GM18505 (cell line): ENCODE results near the gene ZNF333.

ENCODE experiments used
- ATAC-seq: cut with Tn5 transposase; IDR thresholded peaks from one replicate; pipeline ENCODE4 v1.9.1; 2021; ENCODE audit not compliant: unreplicated experiment
- POLR2A ChIP-seq: IDR thresholded peaks from 4 replicates; pipeline ENCODE4 v1.6.1; 2011; ENCODE audit warnings: borderline replicate concordance; ENCODE audit not compliant: insufficient read depth, insufficient read length; ENCODE audit errors: extremely low read depth

The ZNF333 gene

DNA sequence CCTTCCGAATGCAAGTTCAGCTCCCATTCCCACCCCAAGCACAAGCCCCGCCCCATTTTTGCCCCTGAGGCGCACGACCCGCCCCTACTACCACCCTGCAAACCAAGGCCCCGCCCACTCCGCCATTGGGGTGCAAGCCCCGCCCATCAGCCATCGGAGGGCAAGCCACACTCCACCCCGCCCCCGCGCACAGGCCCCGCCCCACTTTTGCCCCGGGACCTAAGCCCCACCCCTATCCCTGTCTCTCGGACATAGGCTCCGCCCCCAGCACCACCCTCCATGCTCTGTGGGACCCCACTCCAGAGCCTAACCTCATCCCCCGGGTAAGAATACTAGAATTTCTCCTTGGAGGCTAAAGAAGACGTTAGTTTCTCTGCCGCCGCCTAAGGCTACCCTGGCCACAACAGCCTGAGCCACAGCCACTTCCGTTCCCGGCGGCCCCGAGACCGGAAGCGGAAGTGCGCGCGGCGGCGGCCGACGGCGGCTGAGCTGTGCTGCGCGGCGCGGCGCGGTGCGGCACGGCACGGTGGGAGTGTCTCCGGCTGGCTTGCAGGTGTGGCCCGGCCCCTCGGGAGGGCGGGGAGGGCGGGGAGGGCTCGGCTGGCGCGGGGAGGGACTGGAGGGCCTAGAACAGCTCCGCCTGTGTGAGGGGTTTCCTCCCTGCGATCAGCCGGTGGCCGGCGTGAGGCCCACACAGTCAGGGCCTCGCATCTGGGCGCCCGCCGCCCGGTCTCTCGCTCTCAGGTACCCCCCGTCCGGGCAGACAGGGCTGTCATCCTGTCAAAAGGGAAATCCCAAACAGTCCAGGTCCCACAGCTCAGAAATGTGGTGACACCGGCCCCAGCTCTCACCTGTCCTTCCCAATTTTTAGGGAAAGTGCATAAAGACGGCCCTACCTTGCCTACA is at the start of gene ZNF333:
Gene ZNF333 (plus strand): TSS at position 451 of the 906 bp plus-strand sequence. CDS start 3,444 bp downstream, outside the sequence.
- ATAC-seq, result peak; percentile 90
- peak; percentile 96 for TF ChIP-seq POLR2A

DNA sequence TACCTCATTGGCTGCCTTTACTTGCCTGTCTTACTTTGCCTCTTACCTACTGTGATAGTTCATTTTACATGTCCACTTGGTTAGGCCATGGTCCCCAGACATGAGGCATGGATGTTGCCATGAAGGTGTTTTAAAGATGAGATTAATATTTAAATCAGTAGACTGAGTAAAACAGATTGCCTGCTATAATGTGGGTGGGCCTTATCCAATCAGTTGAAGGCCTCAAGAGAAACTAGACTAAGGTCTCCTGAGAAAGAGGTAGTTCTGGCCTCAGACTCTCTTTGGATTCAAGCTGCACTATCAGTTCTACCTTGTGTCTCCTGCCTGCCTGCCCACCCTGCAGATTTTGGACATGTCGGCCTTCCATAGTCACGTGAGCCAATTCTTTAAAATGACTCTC is 41.3 kb upstream of the ZNF333 start:
- no peak for ATAC-seq
- TF ChIP-seq POLR2A, result no peak

DNA sequence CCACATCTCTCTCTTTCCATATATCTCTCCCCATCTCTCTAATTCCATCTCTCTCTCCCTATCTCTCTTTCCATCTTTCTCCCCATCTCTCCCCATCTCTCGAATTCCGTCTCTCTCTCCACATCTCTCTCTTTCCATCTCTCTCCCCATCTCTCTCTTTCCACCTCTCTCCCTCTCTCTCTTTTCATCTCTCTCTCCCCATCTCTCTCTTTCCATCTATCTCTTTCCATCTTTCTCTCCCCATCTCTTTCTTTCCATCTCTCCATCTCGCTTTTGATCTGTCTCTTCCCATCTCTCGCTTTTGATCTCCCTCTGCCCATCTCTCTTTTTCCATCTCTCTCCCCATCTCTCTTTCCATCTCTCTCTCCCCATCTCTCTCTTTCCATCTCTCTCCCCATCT is 40.8 kb upstream of the ZNF333 start:
- TF ChIP-seq POLR2A, result no peak
- ATAC-seq, result no peak

DNA sequence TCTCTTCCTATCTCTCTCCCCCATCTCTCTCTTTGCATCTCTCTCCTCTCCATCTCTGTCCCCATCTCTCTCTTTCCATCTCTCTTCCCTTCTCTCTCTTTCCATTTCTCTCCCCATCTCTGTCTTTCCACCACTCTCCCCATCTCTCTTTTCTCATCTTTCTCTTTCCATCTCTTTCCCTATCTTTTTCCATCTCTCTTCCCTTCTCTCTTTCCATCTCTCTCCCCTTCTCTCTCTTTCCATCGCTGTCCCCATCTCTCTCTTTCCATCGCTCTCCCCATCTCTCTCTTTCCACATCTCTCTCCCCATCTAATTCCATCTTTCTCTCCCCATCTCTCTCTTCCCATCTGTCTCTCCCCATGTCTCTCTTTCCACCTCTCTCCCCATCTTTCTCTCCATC is 39.7 kb upstream of the ZNF333 start:
- TF ChIP-seq POLR2A, result no peak
- no peak for ATAC-seq

DNA sequence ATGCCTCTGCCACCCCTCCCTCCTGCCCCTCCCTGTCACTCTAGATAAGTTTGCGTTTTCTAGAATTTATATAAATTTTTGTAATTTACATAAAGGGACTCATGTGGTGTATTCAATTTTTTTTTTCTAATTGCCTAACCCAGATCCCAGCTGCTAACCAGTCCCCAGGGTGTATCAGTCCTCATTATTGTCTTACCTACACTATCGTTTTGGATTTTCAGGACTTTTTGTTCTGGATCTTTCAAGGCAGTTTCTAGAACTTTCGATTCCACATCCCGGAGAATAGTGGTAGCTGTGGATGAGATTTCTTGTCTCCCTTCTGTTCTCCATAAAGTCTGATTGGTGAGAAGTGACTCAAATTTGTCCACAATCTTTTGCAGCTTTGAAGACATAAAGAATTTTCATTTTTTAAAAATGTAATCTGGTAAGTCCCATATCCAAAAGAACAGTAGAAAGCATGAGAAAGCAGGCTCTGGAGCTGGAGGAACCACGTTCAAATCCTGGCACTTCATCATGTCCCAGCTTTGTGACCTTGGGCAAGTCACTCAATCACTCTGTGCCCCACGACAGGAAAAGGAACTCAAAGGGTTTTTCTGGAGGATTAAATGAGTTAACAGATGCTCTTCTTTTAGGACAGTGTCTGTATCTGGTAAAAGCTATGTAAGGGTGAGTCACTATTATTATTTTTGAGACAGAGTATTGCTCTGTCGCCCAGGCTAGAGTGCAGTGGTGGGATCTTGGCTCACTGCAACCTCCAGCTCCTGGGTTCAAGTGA is 34.9 kb upstream of the ZNF333 start:
- no peak for ATAC-seq
- no peak for TF ChIP-seq POLR2A

DNA sequence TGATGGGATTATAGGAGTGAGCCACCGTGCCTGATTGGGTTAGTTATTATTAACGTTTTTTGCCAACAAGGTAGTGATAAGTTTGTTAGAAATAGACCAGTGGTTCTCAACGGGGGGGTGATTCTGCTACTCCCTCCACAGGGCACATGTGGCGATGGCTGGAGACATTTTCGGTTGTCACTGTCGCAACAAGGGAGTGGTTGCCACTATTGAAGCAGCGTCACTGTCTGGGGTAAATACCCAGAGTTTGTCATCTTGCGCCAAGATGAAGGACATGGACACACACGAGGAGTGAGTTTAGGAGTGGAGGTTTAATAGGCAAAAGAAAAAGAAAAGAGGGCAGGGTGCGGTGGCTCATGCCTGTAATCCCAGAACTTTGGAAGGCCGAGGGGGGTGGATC is 34.1 kb upstream of the ZNF333 start:
- no peak for ATAC-seq
- no peak for TF ChIP-seq POLR2A

DNA sequence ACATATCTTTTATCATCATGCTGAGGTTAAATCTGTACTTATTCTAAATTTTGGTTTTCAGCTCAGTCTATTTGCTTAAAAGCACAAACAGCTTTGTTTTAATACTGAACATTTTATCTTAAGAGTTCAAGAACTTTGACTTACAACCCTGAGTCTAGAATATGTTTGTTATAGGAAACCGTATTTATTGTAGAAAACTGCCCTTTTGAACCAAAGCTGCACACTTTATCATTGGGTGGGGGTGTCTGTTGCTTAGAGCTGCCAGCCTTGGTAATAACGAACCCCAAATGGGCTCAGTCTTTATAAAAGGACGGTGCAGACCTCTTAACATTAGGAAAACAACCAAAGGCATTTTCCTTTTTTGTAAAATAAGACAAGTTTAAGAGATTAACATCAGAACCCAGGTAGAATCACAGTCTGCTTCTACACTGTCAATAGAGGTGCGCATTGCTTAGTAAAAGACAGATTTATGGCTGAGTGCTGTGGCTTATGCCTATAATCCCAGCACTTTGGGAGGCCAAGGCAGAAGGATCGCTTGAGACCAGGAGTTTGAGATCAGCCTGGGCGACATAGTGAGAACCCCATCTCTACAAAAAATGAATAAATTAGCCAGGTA is 29.9 kb upstream of the ZNF333 start:
- no peak for ATAC-seq

DNA sequence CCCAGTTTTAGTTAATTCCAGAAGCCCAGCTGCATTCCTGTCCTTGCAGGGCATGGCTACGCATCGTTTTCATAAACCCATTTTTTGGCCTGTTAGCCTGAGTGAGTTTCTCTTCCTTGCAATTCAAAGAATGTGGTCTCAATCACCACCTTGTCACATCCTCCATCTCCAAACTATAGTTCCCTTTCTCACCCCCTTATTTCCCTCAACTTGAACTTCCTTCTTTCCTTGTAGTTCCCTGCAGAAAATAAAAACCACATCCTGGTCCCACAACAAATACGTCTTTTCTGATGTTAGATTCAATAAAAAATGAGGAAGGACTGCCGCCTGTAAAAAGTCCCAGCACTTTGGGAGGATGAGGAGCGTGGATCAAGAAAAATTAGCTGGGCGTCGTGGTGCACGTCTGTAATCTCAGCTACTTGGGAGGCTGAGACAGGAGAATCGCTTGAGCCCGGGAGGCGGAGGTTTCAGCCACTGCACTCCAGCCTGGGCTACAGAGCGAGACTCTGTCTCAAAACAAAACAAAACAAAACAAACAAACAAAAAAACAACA is 28.4 kb upstream of the ZNF333 start:
- no peak for ATAC-seq
- TF ChIP-seq POLR2A, result no peak

More for the DNA sequence above, 29.9 kb upstream of the ZNF333 start:
- TF ChIP-seq POLR2A, result no peak

DNA sequence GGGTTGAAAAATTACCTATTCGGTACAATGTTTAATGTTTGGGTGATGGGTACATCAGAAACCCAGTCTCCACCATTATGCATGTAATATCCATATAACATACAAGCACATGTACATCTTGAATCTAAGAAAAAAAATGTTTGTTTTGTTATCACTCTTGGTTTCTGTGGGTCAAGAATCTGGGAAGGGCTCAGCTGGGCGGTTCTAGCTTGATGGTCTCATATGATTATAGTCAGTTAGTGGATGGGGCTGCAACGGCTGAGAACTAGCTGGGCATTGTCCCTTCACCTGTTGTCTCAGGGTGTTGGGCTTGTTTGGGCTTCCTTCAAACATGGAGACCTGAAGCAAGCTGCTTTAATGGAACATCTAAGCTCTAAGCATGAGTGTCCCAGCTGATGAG is 19.9 kb upstream of the ZNF333 start:
- no peak for TF ChIP-seq POLR2A

DNA sequence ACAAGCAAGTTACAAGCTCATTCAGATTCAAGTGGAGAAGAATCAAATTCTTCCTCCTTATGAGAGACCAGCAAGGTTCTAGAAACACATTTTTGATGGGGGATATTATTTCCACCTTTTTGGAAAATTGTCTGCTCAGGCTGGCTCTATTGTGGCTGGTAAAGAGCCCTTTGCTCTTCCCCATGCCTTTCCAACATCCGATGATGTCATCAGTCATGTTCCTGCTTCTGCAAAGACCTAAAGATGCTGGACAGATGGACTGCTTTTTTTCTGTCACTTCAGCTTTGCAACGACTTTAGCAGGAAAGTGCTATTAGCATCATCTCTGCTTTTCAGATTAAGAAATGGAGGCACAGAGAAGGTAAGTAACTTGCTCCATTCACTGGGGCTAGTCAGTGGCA is 19.4 kb upstream of the ZNF333 start:
- ATAC-seq, result no peak
- TF ChIP-seq POLR2A, result no peak

More for the DNA sequence above, 19.9 kb upstream of the ZNF333 start:
- ATAC-seq, result no peak

DNA sequence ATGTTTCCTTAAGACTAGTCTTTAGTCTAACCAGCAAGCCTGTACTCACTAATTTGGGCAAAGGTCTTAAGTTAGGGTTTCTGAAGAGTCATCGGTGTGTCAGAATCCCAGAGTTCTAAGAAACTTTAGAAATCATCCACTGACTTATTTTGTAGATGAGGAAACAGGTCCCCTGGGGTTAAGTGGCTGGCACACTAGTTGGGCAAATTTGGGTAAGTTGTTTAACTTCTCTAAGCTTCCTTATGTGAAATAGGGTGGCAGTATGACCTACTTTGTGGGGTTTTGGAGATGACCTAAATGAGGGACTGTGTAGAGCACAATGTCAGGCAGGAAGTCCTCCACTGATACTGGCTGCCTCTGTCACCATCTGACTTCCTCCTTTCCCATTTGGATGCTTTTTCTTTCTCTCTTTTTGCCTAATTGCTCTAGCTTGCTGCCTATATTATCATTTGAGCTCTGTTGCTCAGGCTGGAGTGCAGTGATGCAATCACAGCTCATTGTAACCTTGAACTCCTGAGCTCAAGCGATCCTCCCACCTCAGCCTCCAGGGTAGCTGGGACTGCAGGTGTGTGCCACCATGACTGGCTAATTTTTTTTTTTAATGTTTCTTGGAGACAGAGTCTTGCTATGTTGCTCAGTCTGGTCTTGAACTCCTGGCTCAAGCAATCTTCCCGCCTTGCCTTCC is 17.5 kb upstream of the ZNF333 start:
- no peak for ATAC-seq
- no peak for TF ChIP-seq POLR2A

DNA sequence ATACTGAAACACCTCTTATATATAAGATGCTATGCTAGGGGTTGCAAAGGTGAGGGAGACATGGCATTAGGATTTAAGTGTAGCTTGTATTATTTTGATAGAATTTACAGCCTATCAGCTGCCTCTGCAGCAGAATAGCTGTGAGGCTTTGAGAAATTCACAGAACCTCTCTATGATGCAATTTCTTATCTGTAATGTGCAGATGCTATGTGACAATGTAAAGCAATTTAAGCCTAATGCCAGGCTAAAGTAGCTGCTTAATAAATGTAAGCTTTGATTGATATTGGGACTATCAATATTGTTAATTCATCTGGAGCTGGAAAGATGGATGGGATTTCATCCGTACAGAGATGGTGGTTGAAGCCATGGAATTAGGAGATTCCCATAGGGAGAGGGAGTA is 16.8 kb upstream of the ZNF333 start:
- TF ChIP-seq POLR2A, result no peak
- ATAC-seq, result no peak
